ENCODE results near the gene PGR.

The PGR gene

GRCh38 chr11:101104716-101105115, 24.9 kb downstream of the PGR start:
- peaks cover 0 to 2% (median 0%) of the 10 kb centered on the region in 5 experiments for H3K9me3 ChIP-seq (ENCODE audit: control extremely low read depth in 1 of 5, control insufficient read depth in 4 of 5, insufficient read depth in 2 of 5, low read depth in 1 of 5, low read length in 4 of 5)
- no peak for DNase-seq
- no peaks in the 10 kb centered on the region for H3K36me3 ChIP-seq (ENCODE audit: control insufficient read depth in 4 of 4, insufficient read depth in 4 of 4, low read length in 3 of 4)
- no peaks in the 10 kb centered on the region for H3K4me1 ChIP-seq (ENCODE audit: control extremely low read depth in 1 of 4, control insufficient read depth in 4 of 4, insufficient read depth in 4 of 4, low read length in 3 of 4)
- H3K27me3 ChIP-seq (replicated peaks in 2 of 5; ENCODE audit: control insufficient read depth in 4 of 5, insufficient read depth in 5 of 5, low read length in 4 of 5) = no peaks in the 10 kb centered on the region
- H3K4me3 ChIP-seq (ENCODE audit: control insufficient read depth in 1 of 7, extremely low read depth in 1 of 7, insufficient read depth in 4 of 7, low read depth in 2 of 7, low read length in 6 of 7) = no peak overlapping the region
- CTCF ChIA-PET = no interaction called here
- POLR2A ChIA-PET = no interaction called here
- H3K27ac ChIP-seq (ENCODE audit: insufficient read depth in 1 of 2, low read depth in 1 of 2, low read length in 2 of 2, poor library complexity in 1 of 2, severe bottlenecking in 2 of 2) = no peak overlapping the region

GRCh38 chr11:101103433-101103832, 26.2 kb downstream of the PGR start:
- ChIA-PET CTCF (no interaction called here), POLR2A (no interaction called here)
- Histone ChIP-seq H3K4me1 (ENCODE audit: control extremely low read depth in 1 of 4, control insufficient read depth in 4 of 4, insufficient read depth in 4 of 4, low read length in 3 of 4) (no peaks in the 10 kb centered on the region), H3K27ac (ENCODE audit: insufficient read depth in 1 of 2, low read depth in 1 of 2, low read length in 2 of 2, poor library complexity in 1 of 2, severe bottlenecking in 2 of 2) (no peak overlapping the region), H3K36me3 (ENCODE audit: control insufficient read depth in 4 of 4, insufficient read depth in 4 of 4, low read length in 3 of 4) (no peaks in the 10 kb centered on the region), H3K9me3 (ENCODE audit: control extremely low read depth in 1 of 5, control insufficient read depth in 4 of 5, insufficient read depth in 2 of 5, low read depth in 1 of 5, low read length in 4 of 5) (peaks cover 0 to 2% (median 0%) of the 10 kb centered on the region in 5 experiments), H3K4me3 (ENCODE audit: control insufficient read depth in 1 of 7, extremely low read depth in 1 of 7, insufficient read depth in 4 of 7, low read depth in 2 of 7, low read length in 6 of 7) (no peak overlapping the region), H3K27me3 (replicated peaks in 2 of 5; ENCODE audit: control insufficient read depth in 4 of 5, insufficient read depth in 5 of 5, low read length in 4 of 5) (no peaks in the 10 kb centered on the region)
- 92% methylated on average over 2 of the region's 2 CpGs for WGBS (ENCODE audit: insufficient coverage)
- no peak for DNase-seq

- Histone ChIP-seq H3K4me3 (ENCODE audit: control insufficient read depth in 1 of 7, extremely low read depth in 1 of 7, insufficient read depth in 4 of 7, low read depth in 2 of 7, low read length in 6 of 7) (no peak overlapping the region), H3K4me1 (ENCODE audit: control extremely low read depth in 1 of 4, control insufficient read depth in 4 of 4, insufficient read depth in 4 of 4, low read length in 3 of 4) (no peaks in the 10 kb centered on the region), H3K27me3 (replicated peaks in 2 of 5; ENCODE audit: control insufficient read depth in 4 of 5, insufficient read depth in 5 of 5, low read length in 4 of 5) (no peaks in the 10 kb centered on the region), H3K9me3 (ENCODE audit: control extremely low read depth in 1 of 5, control insufficient read depth in 4 of 5, insufficient read depth in 2 of 5, low read depth in 1 of 5, low read length in 4 of 5) (no peaks in the 10 kb centered on the region), H3K27ac (ENCODE audit: insufficient read depth in 1 of 2, low read depth in 1 of 2, low read length in 2 of 2, poor library complexity in 1 of 2, severe bottlenecking in 2 of 2) (no peak overlapping the region), H3K36me3 (ENCODE audit: control insufficient read depth in 4 of 4, insufficient read depth in 4 of 4, low read length in 3 of 4) (no peaks in the 10 kb centered on the region)
- ChIA-PET POLR2A (no interaction called here), CTCF (no interaction called here)
- DNase-seq = no peak
These were observed 29.0 kb downstream of the PGR start for GRCh38 chr11:101100601-101101000.

- no peak for DNase-seq
- POLR2A ChIA-PET = no interaction called here
- WGBS (ENCODE audit: insufficient coverage) = 100% methylated on average over 2 of the region's 4 CpGs
These were observed 33.4 kb downstream of the PGR start for GRCh38 chr11:101096036-101096704.

GRCh38 chr11:101091781-101092180, 37.8 kb downstream of the PGR start:
- Histone ChIP-seq H3K36me3 (ENCODE audit: control insufficient read depth in 4 of 4, insufficient read depth in 4 of 4, low read length in 3 of 4) (no peaks in the 10 kb centered on the region), H3K27me3 (replicated peaks in 2 of 5; ENCODE audit: control insufficient read depth in 4 of 5, insufficient read depth in 5 of 5, low read length in 4 of 5) (no peaks in the 10 kb centered on the region), H3K9me3 (ENCODE audit: control extremely low read depth in 1 of 5, control insufficient read depth in 4 of 5, insufficient read depth in 2 of 5, low read depth in 1 of 5, low read length in 4 of 5) (no peaks in the 10 kb centered on the region), H3K4me1 (ENCODE audit: control extremely low read depth in 1 of 4, control insufficient read depth in 4 of 4, insufficient read depth in 4 of 4, low read length in 3 of 4) (no peaks in the 10 kb centered on the region), H3K27ac (ENCODE audit: insufficient read depth in 1 of 2, low read depth in 1 of 2, low read length in 2 of 2, poor library complexity in 1 of 2, severe bottlenecking in 2 of 2) (no peak overlapping the region), H3K4me3 (ENCODE audit: control insufficient read depth in 1 of 7, extremely low read depth in 1 of 7, insufficient read depth in 4 of 7, low read depth in 2 of 7, low read length in 6 of 7) (no peak overlapping the region)
- DNase-seq = no peak
- ChIA-PET CTCF (no interaction called here), POLR2A (no interaction called here)
- WGBS (ENCODE audit: insufficient coverage) = no CpG with 5 or more reads among the region's 3 CpGs

More at GRCh38 chr11:101096036-101096704, 33.4 kb downstream of the PGR start:
- CTCF ChIA-PET = no interaction called here
- Histone ChIP-seq H3K27me3 (replicated peaks in 2 of 5; ENCODE audit: control insufficient read depth in 4 of 5, insufficient read depth in 5 of 5, low read length in 4 of 5) (no peaks in the 10 kb centered on the region), H3K9me3 (ENCODE audit: control extremely low read depth in 1 of 5, control insufficient read depth in 4 of 5, insufficient read depth in 2 of 5, low read depth in 1 of 5, low read length in 4 of 5) (no peaks in the 10 kb centered on the region), H3K4me1 (ENCODE audit: control extremely low read depth in 1 of 4, control insufficient read depth in 4 of 4, insufficient read depth in 4 of 4, low read length in 3 of 4) (no peaks in the 10 kb centered on the region), H3K36me3 (ENCODE audit: control insufficient read depth in 4 of 4, insufficient read depth in 4 of 4, low read length in 3 of 4) (no peaks in the 10 kb centered on the region), H3K27ac (ENCODE audit: insufficient read depth in 1 of 2, low read depth in 1 of 2, low read length in 2 of 2, poor library complexity in 1 of 2, severe bottlenecking in 2 of 2) (no peak overlapping the region), H3K4me3 (ENCODE audit: control insufficient read depth in 1 of 7, extremely low read depth in 1 of 7, insufficient read depth in 4 of 7, low read depth in 2 of 7, low read length in 6 of 7) (no peak overlapping the region)

- ChIA-PET POLR2A (no interaction called here), CTCF (no interaction called here)
- no CpG with 5 or more reads among the region's 5 CpGs for WGBS (ENCODE audit: insufficient coverage)
- H3K27me3 ChIP-seq (replicated peaks in 2 of 5; ENCODE audit: control insufficient read depth in 4 of 5, insufficient read depth in 5 of 5, low read length in 4 of 5) = no peaks in the 10 kb centered on the region
- no peak for DNase-seq
- no peak overlapping the region for H3K27ac ChIP-seq (ENCODE audit: insufficient read depth in 1 of 2, low read depth in 1 of 2, low read length in 2 of 2, poor library complexity in 1 of 2, severe bottlenecking in 2 of 2)
- no peak overlapping the region for H3K4me3 ChIP-seq (ENCODE audit: control insufficient read depth in 1 of 7, extremely low read depth in 1 of 7, insufficient read depth in 4 of 7, low read depth in 2 of 7, low read length in 6 of 7)
- no peaks in the 10 kb centered on the region for H3K4me1 ChIP-seq (ENCODE audit: control extremely low read depth in 1 of 4, control insufficient read depth in 4 of 4, insufficient read depth in 4 of 4, low read length in 3 of 4)
- no peaks in the 10 kb centered on the region for H3K36me3 ChIP-seq (ENCODE audit: control insufficient read depth in 4 of 4, insufficient read depth in 4 of 4, low read length in 3 of 4)
- H3K9me3 ChIP-seq (ENCODE audit: control extremely low read depth in 1 of 5, control insufficient read depth in 4 of 5, insufficient read depth in 2 of 5, low read depth in 1 of 5, low read length in 4 of 5) = no peaks in the 10 kb centered on the region
These were observed 38.8 kb downstream of the PGR start for GRCh38 chr11:101090679-101091270.

- WGBS (ENCODE audit: insufficient coverage) = 100% methylated on average over 1 of the region's 1 CpG
- H3K4me1 ChIP-seq (ENCODE audit: control extremely low read depth in 1 of 4, control insufficient read depth in 4 of 4, insufficient read depth in 4 of 4, low read length in 3 of 4) = no peaks in the 10 kb centered on the region
- no peak for DNase-seq
- H3K36me3 ChIP-seq (ENCODE audit: control insufficient read depth in 4 of 4, insufficient read depth in 4 of 4, low read length in 3 of 4) = no peaks in the 10 kb centered on the region
- no peaks in the 10 kb centered on the region for H3K27me3 ChIP-seq (replicated peaks in 2 of 5; ENCODE audit: control insufficient read depth in 4 of 5, insufficient read depth in 5 of 5, low read length in 4 of 5)
- H3K9me3 ChIP-seq (ENCODE audit: control extremely low read depth in 1 of 5, control insufficient read depth in 4 of 5, insufficient read depth in 2 of 5, low read depth in 1 of 5, low read length in 4 of 5) = peaks cover 0 to 3% (median 0%) of the 10 kb centered on the region in 5 experiments
- H3K27ac ChIP-seq (ENCODE audit: insufficient read depth in 1 of 2, low read depth in 1 of 2, low read length in 2 of 2, poor library complexity in 1 of 2, severe bottlenecking in 2 of 2) = no peak overlapping the region
- ChIA-PET CTCF (no interaction called here), POLR2A (no interaction called here)
- no peak overlapping the region for H3K4me3 ChIP-seq (ENCODE audit: control insufficient read depth in 1 of 7, extremely low read depth in 1 of 7, insufficient read depth in 4 of 7, low read depth in 2 of 7, low read length in 6 of 7)
These were observed 46.3 kb downstream of the PGR start for GRCh38 chr11:101083335-101083734.

Measured in common myeloid progenitor, CD34-positive (primary cell).